HCT116 (cell line): ENCODE measurements around the gene EDN2. TPM values are rescaled to one million over a fixed set of nuclear protein-coding genes. Genes with fewer than 3 reads are reported as not detected.

Experiments
- ATAC-seq: fragments of 200-7000 bp; cut with Tn5 transposase; 2 replicates; pipeline ENCODE4 v1.9.1; 2020; ENCODE audit warnings: mild to moderate bottlenecking, moderate library complexity
- BruUV-seq: library from RNA; stranded (reverse); fragments of 400-500 nt; replicated peaks from 2 replicates; lab custom pipeline; 2021; lab: Mats Ljungman, UMichigan
- CTCF ChIA-PET: fragments of 300-600 bp; sonication (Branson Sonifier 250); formaldehyde crosslinking; loops from one replicate; lab custom pipeline; 2021; ENCODE audit warnings: antibody characterized with exemption; lab: Charles Lee
- POLR2A ChIA-PET: fragments of 300-600, 350-600 bp; sonication (Branson Sonifier 250); formaldehyde crosslinking; loops from one replicate; lab custom pipeline; 2021; ENCODE audit warnings: antibody characterized with exemption; lab: Charles Lee
- RAD21 ChIA-PET, 2 experiments: fragments of 300-600 bp; sonication (Branson Sonifier 250); formaldehyde crosslinking; loops; one replicate each; lab custom pipeline; 2023; ENCODE audit warnings: low total read pairs in 2 of 2; ENCODE audit not compliant: uncharacterized antibody in 2 of 2, unreplicated experiment in 2 of 2, low non-redundant PET in 1 of 2; lab: Charles Lee
- DNase-seq: peaks from one replicate; pipeline ENCODE4 v3.0.0-alpha.2; 2010; ENCODE audit warnings: low read depth, low spot score
- H2AFZ ChIP-seq: fragments of 200-600 bp; shearing (Covaris generic), sonication (generic); 2 replicates; pipeline ENCODE4 v1.6.1; 2017; ENCODE audit warnings: low read depth, mixed run types, mixed read lengths, antibody characterized with exemption, low read length; ENCODE audit not compliant: poor library complexity, severe bottlenecking
- H3K27ac ChIP-seq: 2 replicates; pipeline ENCODE4 v1.5.1; 2012; ENCODE audit warnings: low read depth, low read length
- H3K27me3 ChIP-seq: fragments of 200-600 bp; sonication (generic); 2 replicates; pipeline ENCODE4 v1.6.1; 2016; ENCODE audit warnings: mixed run types, low read length, mixed read lengths; ENCODE audit not compliant: insufficient read depth
- H3K36me3 ChIP-seq, 2 experiments: fragments of 200-500 bp in 1 of 2; fragments of 200-600 bp in 1 of 2; sonication (Bioruptor generic) in 1 of 2; sonication (generic) in 1 of 2; 2 replicates each; pipeline versions ENCODE4 v1.5.1 to v1.6.1; 2014 to 2016; ENCODE audit warnings: low read length in 2 of 2, inconsistent platforms in 1 of 2, mixed read lengths in 1 of 2, mixed run types in 1 of 2; ENCODE audit not compliant: insufficient read depth in 2 of 2, control insufficient read depth in 1 of 2
- H3K4me1 ChIP-seq, 2 experiments: fragments of 200-600 bp in 1 of 2; sonication (generic) in 1 of 2; 2 replicates each; pipeline versions ENCODE4 v1.5.1 to v1.6.1; 2012 to 2017; ENCODE audit warnings: low read length in 2 of 2, inconsistent platforms in 1 of 2, mild to moderate bottlenecking in 1 of 2, mixed read lengths in 1 of 2, mixed run types in 1 of 2, moderate library complexity in 1 of 2; ENCODE audit not compliant: insufficient read depth in 2 of 2, control insufficient read depth in 1 of 2
- H3K4me2 ChIP-seq: fragments of 200-600 bp; sonication (generic); 2 replicates; pipeline ENCODE4 v1.6.1; 2017; ENCODE audit warnings: mixed run types, low read length, mixed read lengths
- H3K4me3 ChIP-seq, 2 experiments: fragments of 200-600 bp in 1 of 2; sonication (generic) in 1 of 2; replicated peaks in 1 of 2; 2 replicates each; pipeline ENCODE4 v1.5.1; 2011 to 2016; ENCODE audit warnings: low read length in 2 of 2, control low read depth in 1 of 2, low read depth in 1 of 2, mild to moderate bottlenecking in 1 of 2, mixed read lengths in 1 of 2, mixed run types in 1 of 2
- H3K79me2 ChIP-seq: fragments of 200-600 bp; sonication (generic); 2 replicates; pipeline ENCODE4 v1.6.1; 2017; ENCODE audit warnings: mild to moderate bottlenecking, mixed run types, low read length, moderate library complexity, mixed read lengths; ENCODE audit not compliant: insufficient read depth
- H3K9ac ChIP-seq: fragments of 200-600 bp; sonication (generic); 2 replicates; pipeline ENCODE4 v1.6.1; 2016; ENCODE audit warnings: low read length, mixed read lengths
- H3K9me2 ChIP-seq: fragments of 200-600 bp; sonication (generic), shearing (Covaris generic); 2 replicates; pipeline ENCODE4 v1.6.1; 2017; ENCODE audit warnings: mixed run types, mild to moderate bottlenecking, moderate library complexity; ENCODE audit not compliant: insufficient read depth
- H3K9me3 ChIP-seq, 2 experiments: fragments of 200-500 bp in 1 of 2; fragments of 200-600 bp in 1 of 2; sonication (Bioruptor generic) in 1 of 2; sonication (generic) in 1 of 2; 2 replicates each; pipeline ENCODE4 v1.6.1; 2014 to 2017; ENCODE audit warnings: low read length in 2 of 2, mixed read lengths in 2 of 2, inconsistent platforms in 1 of 2, low read depth in 1 of 2, mild to moderate bottlenecking in 1 of 2, mixed run types in 1 of 2, moderate library complexity in 1 of 2; ENCODE audit not compliant: control insufficient read depth in 1 of 2, insufficient read depth in 1 of 2
- H4K20me1 ChIP-seq: fragments of 200-600 bp; sonication (generic), shearing (Covaris generic); 2 replicates; pipeline ENCODE4 v1.6.1; 2017; ENCODE audit warnings: mixed run types, mild to moderate bottlenecking, moderate library complexity; ENCODE audit not compliant: insufficient read depth
- ATF3 ChIP-seq: IDR thresholded peaks from 2 replicates; pipeline ENCODE4 v1.6.1; 2012
- CBX3 ChIP-seq: IDR thresholded peaks from 2 replicates; pipeline ENCODE4 v1.6.1; 2012; ENCODE audit warnings: low read depth
- EZH2 ChIP-seq: fragments of 200-600 bp; sonication (generic); IDR thresholded peaks from 2 replicates; pipeline ENCODE4 v1.6.1; 2017; ENCODE audit warnings: antibody characterized with exemption, mixed run types
- EZH2phosphoT487 ChIP-seq: fragments of 200-600 bp; IDR thresholded peaks from 2 replicates; pipeline ENCODE4 v1.6.1; 2018; ENCODE audit warnings: antibody characterized with exemption, borderline replicate concordance
- FOSL1 ChIP-seq: IDR thresholded peaks from 2 replicates; pipeline ENCODE4 v1.6.1; 2012; ENCODE audit warnings: low read depth
- JUND ChIP-seq: IDR thresholded peaks from 2 replicates; pipeline ENCODE4 v1.6.1; 2012
- POLR2AphosphoS5 ChIP-seq: IDR thresholded peaks from 2 replicates; pipeline ENCODE4 v1.6.1; 2011; ENCODE audit warnings: mild to moderate bottlenecking, low read depth, low read length, moderate library complexity
- RAD21 ChIP-seq: IDR thresholded peaks from 2 replicates; pipeline ENCODE4 v1.6.1; 2012; ENCODE audit warnings: low read depth, mild to moderate bottlenecking
- REST ChIP-seq: IDR thresholded peaks from 2 replicates; pipeline ENCODE4 v1.6.1; 2012; ENCODE audit warnings: low read depth
- SP1 ChIP-seq: IDR thresholded peaks from 2 replicates; pipeline ENCODE4 v1.6.1; 2012; ENCODE audit warnings: low read depth
- SRF ChIP-seq: IDR thresholded peaks from 2 replicates; pipeline ENCODE4 v1.6.1; 2012; ENCODE audit warnings: low read depth
- TCF7L2 ChIP-seq: IDR thresholded peaks from 2 replicates; pipeline ENCODE4 v1.7.0; 2011; ENCODE audit warnings: borderline replicate concordance, inconsistent platforms; ENCODE audit not compliant: insufficient read depth, insufficient read length; ENCODE audit errors: extremely low read depth
- ZBTB33 ChIP-seq: IDR thresholded peaks from 2 replicates; pipeline ENCODE4 v1.6.1; 2011; ENCODE audit warnings: mild to moderate bottlenecking, low read length, moderate library complexity; ENCODE audit not compliant: insufficient replicate concordance; ENCODE audit errors: extremely low read depth
- ZFX ChIP-seq: fragments of 450-650 bp; IDR thresholded peaks from 2 replicates; pipeline ENCODE4 v1.6.1; 2017
- ZNF274 ChIP-seq: fragments of 200-500 bp; sonication (Bioruptor generic); IDR thresholded peaks from 2 replicates; pipeline ENCODE4 v1.6.1; 2014; ENCODE audit warnings: mild to moderate bottlenecking, low read depth, low read length, inconsistent platforms
- intact Hi-C: fragments of 100-400 bp; cut with micrococcal nuclease; formaldehyde crosslinking; loops from 2 replicates; pipeline ENCODE4 v1.10.0; 2022
- total RNA-seq: library from RNA; stranded (reverse); gene quantifications from one replicate; pipeline ENCODE4 v1.2.1, GENCODE V29; 2021; ENCODE audit not compliant: unreplicated experiment

EDN2 gene
- total RNA-seq, 1 experiment from 2014 or later = not detected

- DNase-seq = no peak
- CTCF ChIA-PET = no interaction called here
These were observed 41.7 kb downstream of the EDN2 start for GRCh38 chr1:41442697-41443251.

More at GRCh38 chr1:41442697-41443251, 41.7 kb downstream of the EDN2 start:
- Histone ChIP-seq H3K9me2 (no peaks in the 10 kb centered on the region), H3K27me3 (no peaks in the 10 kb centered on the region), H4K20me1 (no peaks in the 10 kb centered on the region), H3K4me3 (no peak overlapping the region), H3K27ac (no peak overlapping the region), H3K9me3 (peaks cover 13 to 19% of the 10 kb centered on the region in 2 experiments; a peak in 2 of 4 replicates), H3K4me1 (no peaks in the 10 kb centered on the region), H2AFZ (no peak overlapping the region), H3K79me2 (no peaks in the 10 kb centered on the region), H3K36me3 (no peaks in the 10 kb centered on the region), H3K4me2 (no peak overlapping the region), H3K9ac (no peak overlapping the region)
- TF ChIP-seq CBX3 (no peak), JUND (no peak), SP1 (no peak), EZH2phosphoT487 (no peak), ATF3 (no peak), TCF7L2 (no peak), RAD21 (no peak), REST (no peak), EZH2 (no peak), ZBTB33 (no peak), POLR2AphosphoS5 (no peak), FOSL1 (no peak), SRF (no peak), ZNF274 (no peak), ZFX (no peak)
- intact Hi-C loops = no loop called here
- ATAC-seq = no peak
- ChIA-PET POLR2A (no interaction called here), RAD21 (no interaction called here)
- no TSS peak for BruUV-seq
